ENCODE data around the gene ARRB1. TPM values are rescaled to one million over a fixed set of nuclear protein-coding genes. Genes with fewer than 3 reads are reported as not detected.

The ARRB1 gene
- total RNA-seq, 1 experiment from 2014 or later = 90.1 TPM

- Mint-ChIP-seq H3K4me3 (no peak overlapping the region), H3K9me3 (peaks cover 7% of the 10 kb centered on the region), H3K36me3 (peaks cover 7% of the 10 kb centered on the region), H3K4me1 (peaks cover 54% of the 10 kb centered on the region), H3K27me3 (ENCODE audit: low read depth) (no peaks in the 10 kb centered on the region), H3K27ac (peak overlapping the region; percentile 38; the same call in 1 of the 2 replicates)
- ATAC-seq = no peak
- CTCF ChIA-PET = interaction anchor here (1.1 kb wide), 1 partner anchor 28 kb away, joined by 3 read pairs; no protein-coding TSS in a partner anchor
- DNase-seq (ENCODE audit: low spot score) = no peak
- TF ChIP-seq ZNF423 (CRISPR knock-in tag; IDR thresholded peaks at IDR 0.05) = no peak
- TF ChIP-seq EMX1 (CRISPR knock-in tag; IDR thresholded peaks at IDR 0.05) = no peak
- POLR2A ChIA-PET = no interaction called here
Observed at GRCh38 chr11:75308116-75308515, 43.3 kb downstream of the ARRB1 start.

GRCh38 chr11:75307058-75307457 lies 44.4 kb downstream of the ARRB1 start:
- ATAC-seq = no peak
- TF ChIP-seq NFATC4 (CRISPR knock-in tag; IDR thresholded peaks at IDR 0.05) = no peak
- no peak for TF ChIP-seq PRRX2 (CRISPR knock-in tag; IDR thresholded peaks at IDR 0.05)
- TF ChIP-seq FOXP1 (CRISPR knock-in tag; IDR thresholded peaks at IDR 0.05; ENCODE audit: borderline replicate concordance) = no peak
- Mint-ChIP-seq H3K4me3 (no peak overlapping the region), H3K9me3 (no peaks in the 10 kb centered on the region), H3K4me1 (peaks cover 56% of the 10 kb centered on the region), H3K27ac (peak overlapping the region; percentile 91; the same call in 1 of the 2 replicates), H3K27me3 (ENCODE audit: low read depth) (no peaks in the 10 kb centered on the region), H3K36me3 (no peaks in the 10 kb centered on the region)
- DNase-seq (ENCODE audit: low spot score) = no peak
- ChIA-PET POLR2A (no interaction called here), CTCF (interaction anchor here (1.0 to 1.3 kb wide), 2 partner anchors 27 to 46 kb away, joined by 3 read pairs; no protein-coding TSS in a partner anchor)

GRCh38 chr11:75306529-75306928 lies 44.9 kb downstream of the ARRB1 start:
- H3K4me1 Mint-ChIP-seq = peaks cover 57% of the 10 kb centered on the region
- H3K36me3 Mint-ChIP-seq = no peaks in the 10 kb centered on the region
- H3K27ac Mint-ChIP-seq = peak overlapping the region; percentile 26
- no peaks in the 10 kb centered on the region for H3K9me3 Mint-ChIP-seq
- CTCF ChIA-PET = interaction anchor here (1.0 to 1.3 kb wide), 2 partner anchors 26 to 46 kb away, joined by 3 read pairs; no protein-coding TSS in a partner anchor
- no peak for DNase-seq (ENCODE audit: low spot score)
- POLR2A ChIA-PET = no interaction called here
- no peak overlapping the region for H3K4me3 Mint-ChIP-seq
- TF ChIP-seq ZNF121 (CRISPR knock-in tag; IDR thresholded peaks at IDR 0.05) (no peak), MYBL2 (CRISPR knock-in tag; IDR thresholded peaks at IDR 0.05) (no peak), AFF4 (CRISPR knock-in tag; IDR thresholded peaks at IDR 0.05; ENCODE audit: borderline replicate concordance) (no peak), MLX (CRISPR knock-in tag; IDR thresholded peaks at IDR 0.05) (no peak), ZNF232 (CRISPR knock-in tag; IDR thresholded peaks at IDR 0.05) (no peak), NFATC4 (CRISPR knock-in tag; IDR thresholded peaks at IDR 0.05) (no peak), ZNF671 (CRISPR knock-in tag; IDR thresholded peaks at IDR 0.05) (no peak), GABPB1 (CRISPR knock-in tag; IDR thresholded peaks at IDR 0.05) (no peak), ERG (CRISPR knock-in tag; IDR thresholded peaks at IDR 0.05) (no peak)
- no peaks in the 10 kb centered on the region for H3K27me3 Mint-ChIP-seq (ENCODE audit: low read depth)
- 0 out of 2 replicates have a peak, but pooled peaks have one; percentile 8 for ATAC-seq

GRCh38 chr11:75305993-75306392 lies 45.5 kb downstream of the ARRB1 start:
- no peak for DNase-seq (ENCODE audit: low spot score)
- Mint-ChIP-seq H3K9me3 (no peaks in the 10 kb centered on the region), H3K4me1 (peaks cover 60% of the 10 kb centered on the region), H3K4me3 (no peak overlapping the region), H3K36me3 (no peaks in the 10 kb centered on the region), H3K27me3 (ENCODE audit: low read depth) (no peaks in the 10 kb centered on the region), H3K27ac (peak overlapping the region; percentile 26)
- no peak for ATAC-seq
- ChIA-PET CTCF (no interaction called here), POLR2A (no interaction called here)
- TF ChIP-seq FOXP4 (CRISPR knock-in tag; IDR thresholded peaks at IDR 0.05) (no peak), FOXK1 (CRISPR knock-in tag; IDR thresholded peaks at IDR 0.05) (no peak), E2F5 (CRISPR knock-in tag; IDR thresholded peaks at IDR 0.05) (no peak), ZNF138 (CRISPR knock-in tag; conservative IDR thresholded peaks at IDR 0.05) (no peak), AR (CRISPR knock-in tag; IDR thresholded peaks at IDR 0.05) (no peak), TEAD1 (CRISPR knock-in tag; IDR thresholded peaks at IDR 0.05) (no peak)
